ENCODE results near the gene PTPRN2. TPM values are rescaled to one million over a fixed set of nuclear protein-coding genes. Genes with fewer than 3 reads are reported as not detected.

The PTPRN2 gene
- total and polyA plus RNA-seq, 2 donors (not counting 3 experiments of a cell fraction or from before 2014, with no cell fraction given) = 0.62 to 0.88 TPM

GRCh38 chr7:157717211-157718174 lies 870.1 kb downstream of the PTPRN2 start:
- H3K27me3 ChIP-seq (ENCODE audit: control insufficient read depth in 2 of 2, insufficient read depth in 2 of 2, low read length in 2 of 2) = no peaks in the 10 kb centered on the region
- H3K9me1 ChIP-seq (replicated peaks; ENCODE audit: control insufficient read depth, extremely low read depth, insufficient read depth, low read length) = no peaks in the 10 kb centered on the region
- ChIA-PET CTCF (no interaction called here), POLR2A (no interaction called here)
- H3K9me3 ChIP-seq (replicated peaks; ENCODE audit: control insufficient read depth, insufficient read depth, low read length) = peaks cover 2% of the 10 kb centered on the region
- dilution Hi-C loops (cut with MboI; ENCODE audit: extremely low pct_ligation_motif_present, low sequenced_read_pairs) = no loop called here
- no peak overlapping the region for H2AFZ ChIP-seq (ENCODE audit: low read depth, low read length)
- H3K4me2 ChIP-seq (ENCODE audit: insufficient read depth, low read length) = no peak overlapping the region
- H3K9ac ChIP-seq (replicated peaks; ENCODE audit: extremely low read depth, insufficient read depth, low read length) = no peak overlapping the region
- no peaks in the 10 kb centered on the region for H3K36me3 ChIP-seq (ENCODE audit: control insufficient read depth in 2 of 2, extremely low read depth in 1 of 2, insufficient read depth in 2 of 2, low read length in 2 of 2)
- no TSS peak for BruUV-seq (replicated peaks)
- TF ChIP-seq MYC (IDR thresholded peaks at IDR 0.05; ENCODE audit: low read depth, low read length) = no peak
- TF ChIP-seq GATA2 (IDR thresholded peaks at IDR 0.05; ENCODE audit: insufficient read depth, insufficient read length, low read depth, low read length) = no peak
- no peak for TF ChIP-seq POLR2A (IDR thresholded peaks at IDR 0.05; ENCODE audit: low read depth, low read length)
- no peak for TF ChIP-seq POLR2AphosphoS5 (IDR thresholded peaks at IDR 0.05; ENCODE audit: insufficient read depth, low read depth, low read length)
- TF ChIP-seq CTCF (IDR thresholded peaks at IDR 0.05; ENCODE audit: extremely low read depth in 1 of 2, insufficient read depth in 1 of 2, low read depth in 1 of 2, low read length in 2 of 2) = no peak
- TF ChIP-seq JUN (IDR thresholded peaks at IDR 0.05; ENCODE audit: borderline replicate concordance, insufficient read depth, insufficient read length, low read depth) = no peak
- no peak for TF ChIP-seq EZH2 (IDR thresholded peaks at IDR 0.05; ENCODE audit: borderline replicate concordance, low read depth, low read length, severe bottlenecking)
- TF ChIP-seq FOS (IDR thresholded peaks at IDR 0.05; ENCODE audit: borderline replicate concordance, insufficient read depth, low read length) = no peak
- no peak for TF ChIP-seq MAX (IDR thresholded peaks at IDR 0.05; ENCODE audit: insufficient read depth, insufficient read length)
- no peak overlapping the region for H3K4me3 ChIP-seq (replicated peaks in 1 of 3; ENCODE audit: insufficient read depth in 1 of 3, low read depth in 1 of 3, low read length in 3 of 3)
- no peaks in the 10 kb centered on the region for H3K4me1 ChIP-seq (ENCODE audit: control insufficient read depth, extremely low read depth, insufficient read depth, low read length)
- intact Hi-C loops (cut with micrococcal nuclease) = no loop called here
- H3K79me2 ChIP-seq (ENCODE audit: control insufficient read depth, insufficient read depth, low read length) = no peaks in the 10 kb centered on the region
- FAIRE-seq (no peak), DNase-seq (ENCODE audit: low read depth, low spot score) (no peak)
- no peaks in the 10 kb centered on the region for H4K20me1 ChIP-seq (replicated peaks; ENCODE audit: control insufficient read depth, extremely low read depth, insufficient read depth, low read length)
- H3K27ac ChIP-seq (ENCODE audit: insufficient read depth, low read depth, low read length) = no peak overlapping the region

Data from endothelial cell of umbilical vein (primary cell).